Loucy (cell line): ENCODE data around the gene GLO1.

Experiments
- H2AFZ ChIP-seq: fragments of 200-600 bp; sonication (generic); 2 replicates; pipeline ENCODE4 v1.6.0; 2016; ENCODE audit warnings: antibody characterized with exemption, mild to moderate bottlenecking, low read length, moderate library complexity
- H3F3A ChIP-seq: fragments of 200-600 bp; 2 replicates; pipeline ENCODE4 v1.6.0; 2016; ENCODE audit warnings: antibody characterized with exemption, low read depth, mild to moderate bottlenecking
- H3K27me3 ChIP-seq: fragments of 200-600 bp; sonication (generic); 2 replicates; pipeline ENCODE4 v1.6.1; 2014; ENCODE audit warnings: low read length, mild to moderate bottlenecking; ENCODE audit not compliant: insufficient read depth, poor library complexity, severe bottlenecking
- H3K36me3 ChIP-seq: fragments of 200-600 bp; sonication (generic); 2 replicates; pipeline ENCODE4 v1.6.1; 2016; ENCODE audit warnings: low read length; ENCODE audit not compliant: insufficient read depth
- H3K4me1 ChIP-seq: fragments of 200-600 bp; sonication (generic); 2 replicates; pipeline ENCODE4 v1.5.1; 2014; ENCODE audit warnings: low read length, mild to moderate bottlenecking; ENCODE audit not compliant: insufficient read depth, poor library complexity, severe bottlenecking
- H3K4me2 ChIP-seq: fragments of 200-600 bp; sonication (generic); 2 replicates; pipeline ENCODE4 v1.6.0; 2014; ENCODE audit warnings: antibody characterized with exemption, low read length, low read depth, mild to moderate bottlenecking; ENCODE audit not compliant: poor library complexity, severe bottlenecking
- H3K4me3 ChIP-seq: fragments of 200-600 bp; sonication (generic); 2 replicates; pipeline ENCODE4 v1.5.1; 2014; ENCODE audit warnings: low read length, mild to moderate bottlenecking, mixed read lengths; ENCODE audit not compliant: poor library complexity, severe bottlenecking
- H3K79me2 ChIP-seq: fragments of 200-600 bp; sonication (generic); 2 replicates; pipeline ENCODE4 v1.6.1; 2014; ENCODE audit warnings: low read length; ENCODE audit not compliant: insufficient read depth
- H3K9ac ChIP-seq: fragments of 200-600 bp; sonication (generic); 2 replicates; pipeline ENCODE4 v1.6.0; 2014; ENCODE audit warnings: mild to moderate bottlenecking, low read depth, low read length, moderate library complexity; ENCODE audit not compliant: poor library complexity, severe bottlenecking
- H3K9me2 ChIP-seq: fragments of 200-600 bp; sonication (generic); replicated peaks from 2 replicates; pipeline ENCODE4 v1.6.1; 2016; ENCODE audit warnings: low read depth, low read length, mixed read lengths
- H3K9me3 ChIP-seq: fragments of 200-600 bp; sonication (generic); 2 replicates; pipeline ENCODE4 v1.6.1; 2014; ENCODE audit warnings: mild to moderate bottlenecking, antibody characterized with exemption, low read length, low read depth; ENCODE audit not compliant: insufficient read depth
- H4K20me1 ChIP-seq: fragments of 200-600 bp; sonication (generic); 2 replicates; pipeline ENCODE4 v1.6.0; 2014; ENCODE audit warnings: antibody characterized with exemption, low read length, mild to moderate bottlenecking; ENCODE audit not compliant: insufficient read depth, poor library complexity, severe bottlenecking
- EZH2phosphoT487 ChIP-seq: fragments of 200-600 bp; IDR thresholded peaks from 2 replicates; pipeline ENCODE4 v1.6.1; 2018; ENCODE audit warnings: antibody characterized with exemption, mild to moderate bottlenecking, moderate library complexity, borderline replicate concordance
- TF ChIP-seq, protein P1 (sequence below): fragments of 200-600 bp; sonication (generic); conservative IDR thresholded peaks from 2 replicates; pipeline ENCODE4 v1.5.1; 2014; ENCODE audit warnings: mild to moderate bottlenecking, antibody characterized with exemption, low read length

GLO1 gene

DNA sequence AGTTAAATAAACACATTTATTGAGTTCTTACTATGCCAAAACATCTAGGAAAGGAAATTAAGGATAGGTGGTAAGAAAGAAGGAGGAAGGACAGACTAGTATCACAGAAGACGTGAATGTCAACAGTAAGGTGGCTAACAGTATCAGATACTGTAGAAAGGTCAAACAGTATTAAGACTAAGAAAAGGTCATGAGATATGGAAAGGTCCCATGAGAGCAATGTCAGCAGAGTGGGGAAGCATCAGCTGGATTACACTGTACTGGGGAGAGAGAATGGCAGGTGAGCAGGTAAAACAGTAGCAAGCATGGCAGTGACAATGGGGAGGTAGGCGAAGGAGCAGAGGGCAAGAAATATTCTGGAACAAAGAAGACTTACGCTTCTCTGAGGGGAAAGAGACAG, 18.0 kb downstream of the GLO1 start:
- H3K9me2 ChIP-seq, result no peaks in the 10 kb centered on the region
- peaks cover 6% of the 10 kb centered on the region for H3K4me1 ChIP-seq
- no peaks in the 10 kb centered on the region for H3K9me3 ChIP-seq
- H2AFZ ChIP-seq, result no peak overlapping the region
- no peak overlapping the region for H3K9ac ChIP-seq
- TF ChIP-seq EZH2phosphoT487, result no peak
- TF ChIP-seq, protein P1, sequence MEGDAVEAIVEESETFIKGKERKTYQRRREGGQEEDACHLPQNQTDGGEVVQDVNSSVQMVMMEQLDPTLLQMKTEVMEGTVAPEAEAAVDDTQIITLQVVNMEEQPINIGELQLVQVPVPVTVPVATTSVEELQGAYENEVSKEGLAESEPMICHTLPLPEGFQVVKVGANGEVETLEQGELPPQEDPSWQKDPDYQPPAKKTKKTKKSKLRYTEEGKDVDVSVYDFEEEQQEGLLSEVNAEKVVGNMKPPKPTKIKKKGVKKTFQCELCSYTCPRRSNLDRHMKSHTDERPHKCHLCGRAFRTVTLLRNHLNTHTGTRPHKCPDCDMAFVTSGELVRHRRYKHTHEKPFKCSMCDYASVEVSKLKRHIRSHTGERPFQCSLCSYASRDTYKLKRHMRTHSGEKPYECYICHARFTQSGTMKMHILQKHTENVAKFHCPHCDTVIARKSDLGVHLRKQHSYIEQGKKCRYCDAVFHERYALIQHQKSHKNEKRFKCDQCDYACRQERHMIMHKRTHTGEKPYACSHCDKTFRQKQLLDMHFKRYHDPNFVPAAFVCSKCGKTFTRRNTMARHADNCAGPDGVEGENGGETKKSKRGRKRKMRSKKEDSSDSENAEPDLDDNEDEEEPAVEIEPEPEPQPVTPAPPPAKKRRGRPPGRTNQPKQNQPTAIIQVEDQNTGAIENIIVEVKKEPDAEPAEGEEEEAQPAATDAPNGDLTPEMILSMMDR, result no peak
- H3K27me3 ChIP-seq, result no peaks in the 10 kb centered on the region
- peaks cover 40% of the 10 kb centered on the region for H3K36me3 ChIP-seq
- no peak overlapping the region for H3K4me2 ChIP-seq
- H3K79me2 ChIP-seq, result peaks cover 30% of the 10 kb centered on the region
- H3F3A ChIP-seq, result no peaks in the 10 kb centered on the region
- H4K20me1 ChIP-seq, result peaks cover 34% of the 10 kb centered on the region
- H3K4me3 ChIP-seq, result no peak overlapping the region

DNA sequence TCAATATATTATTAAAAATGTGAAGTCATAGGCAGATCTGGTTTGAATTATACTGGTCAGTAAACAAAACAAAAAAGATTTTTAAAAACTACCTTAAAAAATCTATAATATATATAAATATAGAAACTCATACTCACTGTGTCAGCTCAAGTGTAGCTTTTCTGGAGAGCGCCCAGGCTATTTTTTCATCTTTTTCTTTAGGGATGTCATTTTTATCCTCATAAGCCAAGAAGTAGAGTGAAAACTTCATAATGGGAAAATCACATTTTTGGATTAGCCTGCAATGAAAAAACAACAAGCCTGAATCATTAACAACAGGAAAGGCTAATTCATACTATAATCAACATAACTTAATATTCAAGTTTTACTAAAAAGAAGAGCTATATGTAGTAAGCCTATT, 18.7 kb downstream of the GLO1 start:
- Histone ChIP-seq H3K36me3 (peaks cover 43% of the 10 kb centered on the region), H3K27me3 (no peaks in the 10 kb centered on the region), H3K9ac (no peak overlapping the region)

DNA sequence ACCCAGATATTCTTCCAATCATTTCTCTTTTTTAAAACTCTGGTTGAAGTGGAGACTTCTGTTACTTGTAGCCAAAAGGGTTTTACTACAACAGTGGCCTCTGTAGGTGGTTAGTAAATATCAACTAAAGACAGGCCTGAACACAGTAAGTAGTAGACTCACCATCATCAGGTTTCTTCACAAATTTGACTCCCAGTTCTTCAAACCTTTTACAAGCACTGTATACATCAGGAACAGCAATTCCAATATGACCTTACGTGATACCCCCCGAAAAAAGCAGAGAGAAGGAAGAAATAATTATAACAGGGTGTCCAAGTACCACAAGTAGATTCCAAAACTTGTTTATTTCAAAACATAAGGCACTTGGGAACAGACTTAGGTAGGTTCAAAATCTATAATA, 21.1 kb downstream of the GLO1 start:
- H3K36me3 ChIP-seq, result peaks cover 65% of the 10 kb centered on the region
- peaks cover 15% of the 10 kb centered on the region for H4K20me1 ChIP-seq

More for the DNA sequence above, 18.7 kb downstream of the GLO1 start:
- Histone ChIP-seq H3K4me3 (no peak overlapping the region), H3F3A (no peaks in the 10 kb centered on the region), H3K79me2 (peaks cover 24% of the 10 kb centered on the region), H3K4me2 (no peak overlapping the region), H3K9me2 (no peaks in the 10 kb centered on the region), H3K9me3 (no peaks in the 10 kb centered on the region), H3K4me1 (peaks cover 6% of the 10 kb centered on the region), H2AFZ (no peak overlapping the region), H4K20me1 (peaks cover 31% of the 10 kb centered on the region)
- TF ChIP-seq, protein P1, result no peak
- no peak for TF ChIP-seq EZH2phosphoT487

More for the DNA sequence above, 21.1 kb downstream of the GLO1 start:
- no peak overlapping the region for H3K4me3 ChIP-seq
- no peaks in the 10 kb centered on the region for H3K27me3 ChIP-seq
- H3K9me2 ChIP-seq, result no peaks in the 10 kb centered on the region
- H2AFZ ChIP-seq, result no peak overlapping the region
- no peak overlapping the region for H3K4me2 ChIP-seq
- no peaks in the 10 kb centered on the region for H3K9me3 ChIP-seq
- H3K9ac ChIP-seq, result no peak overlapping the region
- H3K4me1 ChIP-seq, result no peaks in the 10 kb centered on the region
- no peaks in the 10 kb centered on the region for H3F3A ChIP-seq
- no peak for TF ChIP-seq EZH2phosphoT487
- TF ChIP-seq, protein P1, result no peak
- H3K79me2 ChIP-seq, result peaks cover 3% of the 10 kb centered on the region; the same call in 1 of the 2 replicates
